Suprapubic skin (tissue), 4 donors: ENCODE data around the gene PPP1R12B.

Source experiments
- CTCF ChIP-seq, 2 donors: fragments of 200-600 bp in 1 of 2; fragments of 450-650 bp in 1 of 2; sonication (generic) in 1 of 2; IDR thresholded peaks; one replicate each; pipeline ENCODE4 v1.5.1; 2016 to 2019; ENCODE audit warnings: antibody characterized with exemption in 2 of 2, mild to moderate bottlenecking in 1 of 2, moderate library complexity in 1 of 2
- POLR2A ChIP-seq, 2 donors: fragments of 450-650 bp; IDR thresholded peaks; one replicate each; pipeline ENCODE4 v1.6.1; 2017; ENCODE audit warnings: antibody characterized with exemption in 2 of 2, mild to moderate bottlenecking in 2 of 2, moderate library complexity in 2 of 2
- POLR2AphosphoS5 ChIP-seq, 3 donors: sonication (generic); formaldehyde crosslinking; IDR thresholded peaks; one replicate each; pipeline ENCODE4 v1.6.1; 2017; ENCODE audit warnings: antibody characterized with exemption in 3 of 3

- TF ChIP-seq CTCF (IDR thresholded peaks at IDR 0.05) (no peak), POLR2AphosphoS5 (IDR thresholded peaks at IDR 0.05) (no peak), POLR2A (IDR thresholded peaks at IDR 0.05) (no peak)
Observed at GRCh38 chr1:202578565-202578964, 230.1 kb downstream of the PPP1R12B start.
